Lung (tissue), 12 donors: ENCODE results near the gene SPECC1L. TPM values are rescaled to one million over a fixed set of nuclear protein-coding genes. Genes with fewer than 3 reads are reported as not detected.

ENCODE experiments used
- ATAC-seq: fragments of 200-7000 bp; cut with Tn5 transposase; one replicate; pipeline ENCODE4 v1.9.1; 2020; ENCODE audit warnings: moderate number of reproducible peaks; ENCODE audit not compliant: insufficient read depth, low FRiP score
- DNase-seq, 3 donors: peaks; one replicate each; pipeline ENCODE4 v3.0.0-alpha.2; 2013 to 2017
- H3K27ac ChIP-seq, 2 donors: one replicate each; pipeline ENCODE4 v1.5.1; 2013; ENCODE audit warnings: mild to moderate bottlenecking in 2 of 2, moderate library complexity in 2 of 2, control low read depth in 1 of 2, inconsistent platforms in 1 of 2, low read depth in 1 of 2, low read length in 1 of 2
- H3K27me3 ChIP-seq, 3 donors: one replicate each; pipeline ENCODE4 v1.5.1; 2013; ENCODE audit warnings: low read length in 2 of 3; ENCODE audit not compliant: control insufficient read depth in 3 of 3, insufficient read depth in 3 of 3
- H3K36me3 ChIP-seq, 4 donors: one replicate each; pipeline ENCODE4 v1.5.1; 2013; ENCODE audit warnings: low read length in 4 of 4, mild to moderate bottlenecking in 1 of 4, moderate library complexity in 1 of 4; ENCODE audit not compliant: control insufficient read depth in 4 of 4, insufficient read depth in 4 of 4
- H3K4me1 ChIP-seq, 5 donors: one replicate each; pipeline ENCODE4 v1.5.1; 2013; ENCODE audit warnings: low read length in 5 of 5, mild to moderate bottlenecking in 2 of 5, moderate library complexity in 1 of 5; ENCODE audit not compliant: control insufficient read depth in 5 of 5, insufficient read depth in 5 of 5
- H3K4me3 ChIP-seq: one replicate; pipeline ENCODE4 v1.5.1; 2013; ENCODE audit warnings: mild to moderate bottlenecking, control low read depth, moderate library complexity
- H3K9ac ChIP-seq, 2 donors: one replicate each; pipeline ENCODE4 v1.5.1; 2013; ENCODE audit warnings: low read length in 2 of 2, control low read depth in 1 of 2; ENCODE audit not compliant: insufficient read depth in 1 of 2
- H3K9me3 ChIP-seq, 4 donors: one replicate each; pipeline ENCODE4 v1.5.1; 2013; ENCODE audit warnings: low read length in 3 of 4, mild to moderate bottlenecking in 1 of 4, moderate library complexity in 1 of 4; ENCODE audit not compliant: control insufficient read depth in 4 of 4, insufficient read depth in 3 of 4
- WGBS, 2 donors: extraction: QIAGEN DNeasy Blood & Tissue Kit; methylation state at CpG; one replicate each; pipeline ENCODE4 v1.1.7; 2013; 5-methylcytosine and 5-hydroxymethylcytosine counted together
- polyA plus RNA-seq, 2 donors: library from polyadenylated mRNA; stranded (reverse); fragments of 200-250 nt; gene quantifications; one replicate each; pipeline ENCODE4 v1.2.1, GENCODE V29; 2013
- total RNA-seq, 2 donors: library from RNA; depleted of rRNA in 1 of 2; stranded (reverse); fragments of >200 nt in 1 of 2; gene quantifications; one replicate each; pipeline ENCODE4 v1.2.1, GENCODE V29; 2014 to 2021
- TF ChIP-seq, protein P1 (sequence below): IDR thresholded peaks from 2 replicates; pipeline ENCODE4 v1.5.1; 2012; ENCODE audit warnings: mild to moderate bottlenecking; ENCODE audit errors: control extremely low read depth, extremely low read depth
- donor health status: control.
- donor health status: control.
- donor health status: Bipolar disorder and iron deficiency.
- donor health status: healthy.
- donor health status: DM: yes; HTN: yes; CAD: no.

SPECC1L gene
- total and polyA plus RNA-seq, 4 donors: 10.4 to 83.9 (median 37.8) TPM

GRCh38 chr22:24405631-24406321, 135.1 kb downstream of the SPECC1L start:
- peaks cover 0 to 33% (median 9%) of the 10 kb centered on the region in 4 donors for H3K36me3 ChIP-seq
- H3K9ac ChIP-seq: no peak overlapping the region
- H3K9me3 ChIP-seq: no peaks in the 10 kb centered on the region
- TF ChIP-seq, protein P1, sequence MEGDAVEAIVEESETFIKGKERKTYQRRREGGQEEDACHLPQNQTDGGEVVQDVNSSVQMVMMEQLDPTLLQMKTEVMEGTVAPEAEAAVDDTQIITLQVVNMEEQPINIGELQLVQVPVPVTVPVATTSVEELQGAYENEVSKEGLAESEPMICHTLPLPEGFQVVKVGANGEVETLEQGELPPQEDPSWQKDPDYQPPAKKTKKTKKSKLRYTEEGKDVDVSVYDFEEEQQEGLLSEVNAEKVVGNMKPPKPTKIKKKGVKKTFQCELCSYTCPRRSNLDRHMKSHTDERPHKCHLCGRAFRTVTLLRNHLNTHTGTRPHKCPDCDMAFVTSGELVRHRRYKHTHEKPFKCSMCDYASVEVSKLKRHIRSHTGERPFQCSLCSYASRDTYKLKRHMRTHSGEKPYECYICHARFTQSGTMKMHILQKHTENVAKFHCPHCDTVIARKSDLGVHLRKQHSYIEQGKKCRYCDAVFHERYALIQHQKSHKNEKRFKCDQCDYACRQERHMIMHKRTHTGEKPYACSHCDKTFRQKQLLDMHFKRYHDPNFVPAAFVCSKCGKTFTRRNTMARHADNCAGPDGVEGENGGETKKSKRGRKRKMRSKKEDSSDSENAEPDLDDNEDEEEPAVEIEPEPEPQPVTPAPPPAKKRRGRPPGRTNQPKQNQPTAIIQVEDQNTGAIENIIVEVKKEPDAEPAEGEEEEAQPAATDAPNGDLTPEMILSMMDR: no peak
- H3K27ac ChIP-seq: no peak overlapping the region
- no peaks in the 10 kb centered on the region for H3K27me3 ChIP-seq
- WGBS, 2 donors: 92 to 95% methylated on average over 12 of the region's 12 CpGs
- DNase-seq: peak in 1 of 3 donors; percentile 37
- peaks cover 15 to 63% (median 38%) of the 10 kb centered on the region in 5 donors for H3K4me1 ChIP-seq
- no peak overlapping the region for H3K4me3 ChIP-seq
- ATAC-seq: no peak

DNA sequence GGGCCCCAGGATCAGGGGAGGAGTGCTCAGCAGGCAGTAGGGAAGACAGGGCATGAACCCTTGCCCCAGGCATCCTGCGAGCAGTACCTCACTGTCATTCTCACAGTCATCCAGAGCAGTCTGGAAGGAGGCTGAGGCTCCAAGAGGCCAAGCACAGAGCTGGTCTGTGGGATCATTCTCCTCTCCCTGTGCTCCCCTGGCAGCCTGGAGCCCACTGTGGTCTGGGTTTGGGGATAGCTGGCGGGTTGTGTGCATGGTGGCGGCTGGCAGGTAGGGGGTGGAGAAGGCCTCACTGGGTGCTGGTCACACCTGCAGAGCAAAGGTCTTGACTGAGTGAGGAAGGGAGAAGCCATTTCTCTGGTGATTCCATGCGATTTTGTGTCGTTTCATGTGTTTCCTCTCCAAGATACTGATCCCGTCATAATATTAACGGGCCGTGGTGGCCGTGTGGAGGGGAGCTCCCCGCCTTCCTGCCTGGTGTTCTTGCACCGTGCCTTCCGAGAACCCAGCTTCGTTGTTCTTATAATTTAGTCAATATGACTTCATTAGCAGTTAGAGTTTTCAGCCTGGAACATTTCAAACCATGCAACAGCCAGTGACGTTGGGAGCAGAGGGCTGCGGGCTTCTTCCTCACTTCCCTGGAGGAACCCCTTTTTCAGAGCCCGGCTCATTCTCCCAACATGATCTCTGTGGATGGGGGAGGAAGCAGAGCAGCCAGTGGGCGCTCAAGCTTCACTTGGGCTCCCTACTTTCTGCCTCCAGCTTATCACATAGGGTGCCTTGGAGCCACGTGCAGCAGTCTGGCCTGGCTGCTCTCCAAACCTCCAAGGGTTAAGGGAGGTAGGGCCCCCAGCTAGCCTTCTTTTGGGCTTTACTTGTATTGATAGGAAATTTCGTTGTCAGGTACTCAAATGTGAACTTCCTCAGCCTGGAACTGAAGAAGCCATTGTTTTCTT, 136.0 kb downstream of the SPECC1L start:
- Histone ChIP-seq H3K36me3 (peaks cover 0 to 32% (median 7%) of the 10 kb centered on the region in 4 donors), H3K9me3 (no peaks in the 10 kb centered on the region), H3K4me3 (no peak overlapping the region), H3K4me1 (peaks cover 15 to 56% (median 37%) of the 10 kb centered on the region in 5 donors), H3K27ac (peak overlapping the region in 1 of 2 donors; percentile 28), H3K27me3 (no peaks in the 10 kb centered on the region), H3K9ac (no peak overlapping the region)
- TF ChIP-seq, protein P1: no peak
- no peak for ATAC-seq
- 70 to 76% methylated on average over 19 of the region's 19 CpGs for WGBS, 2 donors
- DNase-seq: no peak

DNA sequence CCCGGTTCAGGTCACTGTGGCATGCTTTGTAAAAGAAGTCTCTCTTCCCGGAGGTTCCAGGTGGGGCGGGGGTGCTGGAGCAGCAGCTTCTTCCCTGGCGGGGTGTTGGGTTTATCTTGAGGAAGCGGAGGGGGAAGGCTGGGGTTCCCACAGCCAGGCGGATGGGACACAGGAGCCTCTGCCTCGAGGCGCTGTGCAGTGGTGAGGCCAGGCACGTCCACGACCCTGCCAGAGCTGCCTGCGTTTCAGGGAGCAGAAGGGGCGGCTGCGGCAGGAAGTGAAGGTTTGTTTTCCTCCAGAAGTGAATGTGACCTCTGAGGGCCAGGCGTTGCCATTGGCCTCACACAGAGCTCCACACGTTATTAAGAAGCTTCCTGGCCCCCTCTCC, 136.6 kb downstream of the SPECC1L start:
- peaks cover 12 to 54% (median 34%) of the 10 kb centered on the region in 5 donors for H3K4me1 ChIP-seq
- H3K36me3 ChIP-seq: peaks cover 0 to 33% (median 9%) of the 10 kb centered on the region in 4 donors
- H3K9ac ChIP-seq: peak overlapping the region in 1 of 2 donors; percentile 3
- WGBS, 2 donors: 28 to 47% methylated on average over 15 of the region's 15 CpGs
- DNase-seq: peak; percentile 47 to 73 (median 53)
- H3K27me3 ChIP-seq: no peaks in the 10 kb centered on the region
- no peaks in the 10 kb centered on the region for H3K9me3 ChIP-seq
- TF ChIP-seq, protein P1: no peak
- H3K27ac ChIP-seq: peak overlapping the region in 1 of 2 donors; percentile 8
- H3K4me3 ChIP-seq: no peak overlapping the region
- ATAC-seq: no peak
